K562 (cell line): ENCODE measurements around the gene SLC17A6. TPM values are rescaled to one million over a fixed set of nuclear protein-coding genes. Genes with fewer than 3 reads are reported as not detected.

Source experiments
- CBFA2T2 ChIP-seq: fragments of 450-650 bp; conservative IDR thresholded peaks from 2 replicates; pipeline ENCODE4 v1.6.1; 2017; ENCODE audit warnings: mild to moderate bottlenecking
- GABPA ChIP-seq: fragments of 200-800 bp; sonication (Bioruptor generic); conservative IDR thresholded peaks from 2 replicates; pipeline ENCODE4 v1.6.1; 2016; ENCODE audit warnings: low read depth, missing genetic modification characterization, missing compliant biosample characterization
- HCFC1 ChIP-seq: IDR thresholded peaks from 2 replicates; pipeline ENCODE4 v1.6.1; 2012; ENCODE audit warnings: low read depth, low read length, improper control_type of control experiment
- HDAC1 ChIP-seq, 2 experiments: fragments of 450-650 bp; IDR thresholded peaks; 2 replicates each; pipeline ENCODE4 v1.6.1; 2016 to 2017; ENCODE audit warnings: inconsistent platforms in 1 of 2, mild to moderate bottlenecking in 1 of 2, moderate library complexity in 1 of 2
- KLF6 ChIP-seq: fragments of 250-450 bp; sonication (Bioruptor Pico); IDR thresholded peaks from 2 replicates; pipeline ENCODE4 v1.4.0; 2020; ENCODE audit warnings: mild to moderate bottlenecking, moderate library complexity, borderline replicate concordance
- MTF1 ChIP-seq: fragments of 250-450 bp; sonication (Bioruptor Pico); IDR thresholded peaks from 2 replicates; pipeline ENCODE4 v1.9.0; 2021; ENCODE audit warnings: moderate library complexity, mild to moderate bottlenecking, inconsistent platforms, borderline replicate concordance
- RFX1 ChIP-seq: fragments of 450-650 bp; IDR thresholded peaks from 2 replicates; pipeline ENCODE4 v1.6.1; 2016; ENCODE audit warnings: mild to moderate bottlenecking, moderate library complexity
- SMC3 ChIP-seq: conservative IDR thresholded peaks from 2 replicates; pipeline ENCODE4 v1.6.1; 2011; ENCODE audit warnings: low read depth, low read length, improper control_type of control experiment; ENCODE audit not compliant: insufficient read depth
- STAG1 ChIP-seq: sonication (generic); formaldehyde crosslinking; IDR thresholded peaks from 2 replicates; pipeline ENCODE4 v1.5.0; 2020; ENCODE audit warnings: missing genetic modification reagents, borderline replicate concordance
- XRCC3 ChIP-seq: fragments of 450-650 bp; IDR thresholded peaks from 2 replicates; pipeline ENCODE4 v1.6.1; 2017; ENCODE audit warnings: mild to moderate bottlenecking, moderate library complexity
- ZBTB34 ChIP-seq: fragments of 250-450 bp; sonication (Bioruptor Pico); IDR thresholded peaks from 2 replicates; pipeline ENCODE4 v1.8.0; 2021; ENCODE audit warnings: mild to moderate bottlenecking, moderate library complexity
- ZNF174 ChIP-seq: fragments of 250-450 bp; sonication (Bioruptor Pico); IDR thresholded peaks from 2 replicates; pipeline ENCODE4 v1.4.0; 2020; ENCODE audit warnings: mild to moderate bottlenecking
- ZNF24 ChIP-seq: fragments of 450-650 bp; IDR thresholded peaks from 2 replicates; pipeline ENCODE4 v1.6.1; 2016
- ZZZ3 ChIP-seq: fragments of 450-650 bp; IDR thresholded peaks from 2 replicates; pipeline ENCODE4 v1.6.1; 2016; ENCODE audit warnings: antibody characterized with exemption, mild to moderate bottlenecking, moderate library complexity
- polyA plus RNA-seq, 8 experiments: library from polyadenylated mRNA; depleted of rRNA in 4 of 8; stranded (reverse) in 5 of 8; unstranded in 3 of 8; fragments of >200 nt; fragmentation: Nextera tagmentation in 2 of 8; fragmentation: Illumina TruSeq in 1 of 8; extraction: Ambion mirVana in 2 of 8; extraction: Trizol in 1 of 8; gene quantifications; 2 replicates each; pipeline versions ENCODE4 v1.2.1 to v1.2.3, GENCODE V29; 2011 to 2014; ENCODE audit warnings: inconsistent platforms in 1 of 8, missing spikeins in 1 of 8
- total RNA-seq, 7 experiments: library from RNA; depleted of rRNA in 6 of 7; stranded (reverse); fragments of >200 nt in 6 of 7; fragmentation: Illumina TruSeq in 2 of 7; extraction: Trizol in 2 of 7; gene quantifications; 2 replicates each; pipeline versions ENCODE4 v1.2.1 to v1.2.3, GENCODE V29; 2011 to 2021; ENCODE audit warnings: low replicate concordance in 1 of 7
- TF ChIP-seq, protein P1 (sequence below): fragments of 450-650 bp; IDR thresholded peaks from 2 replicates; pipeline ENCODE4 v1.6.1; 2016; ENCODE audit warnings: low read depth
- TF ChIP-seq, protein P2 (sequence below): fragments of 250-450 bp; sonication (Bioruptor Pico); IDR thresholded peaks from 2 replicates; pipeline ENCODE4 v1.5.0; 2021; ENCODE audit warnings: mild to moderate bottlenecking, moderate library complexity

SLC17A6 gene
- total and polyA plus RNA-seq, 9 of the 15 experiments (the other 6 are each of a cell fraction or from before 2014, with no cell fraction given): not detected

GRCh38 chr11:22392561-22392960, 54.4 kb downstream of the SLC17A6 start (continued):
- TF ChIP-seq, protein P1, sequence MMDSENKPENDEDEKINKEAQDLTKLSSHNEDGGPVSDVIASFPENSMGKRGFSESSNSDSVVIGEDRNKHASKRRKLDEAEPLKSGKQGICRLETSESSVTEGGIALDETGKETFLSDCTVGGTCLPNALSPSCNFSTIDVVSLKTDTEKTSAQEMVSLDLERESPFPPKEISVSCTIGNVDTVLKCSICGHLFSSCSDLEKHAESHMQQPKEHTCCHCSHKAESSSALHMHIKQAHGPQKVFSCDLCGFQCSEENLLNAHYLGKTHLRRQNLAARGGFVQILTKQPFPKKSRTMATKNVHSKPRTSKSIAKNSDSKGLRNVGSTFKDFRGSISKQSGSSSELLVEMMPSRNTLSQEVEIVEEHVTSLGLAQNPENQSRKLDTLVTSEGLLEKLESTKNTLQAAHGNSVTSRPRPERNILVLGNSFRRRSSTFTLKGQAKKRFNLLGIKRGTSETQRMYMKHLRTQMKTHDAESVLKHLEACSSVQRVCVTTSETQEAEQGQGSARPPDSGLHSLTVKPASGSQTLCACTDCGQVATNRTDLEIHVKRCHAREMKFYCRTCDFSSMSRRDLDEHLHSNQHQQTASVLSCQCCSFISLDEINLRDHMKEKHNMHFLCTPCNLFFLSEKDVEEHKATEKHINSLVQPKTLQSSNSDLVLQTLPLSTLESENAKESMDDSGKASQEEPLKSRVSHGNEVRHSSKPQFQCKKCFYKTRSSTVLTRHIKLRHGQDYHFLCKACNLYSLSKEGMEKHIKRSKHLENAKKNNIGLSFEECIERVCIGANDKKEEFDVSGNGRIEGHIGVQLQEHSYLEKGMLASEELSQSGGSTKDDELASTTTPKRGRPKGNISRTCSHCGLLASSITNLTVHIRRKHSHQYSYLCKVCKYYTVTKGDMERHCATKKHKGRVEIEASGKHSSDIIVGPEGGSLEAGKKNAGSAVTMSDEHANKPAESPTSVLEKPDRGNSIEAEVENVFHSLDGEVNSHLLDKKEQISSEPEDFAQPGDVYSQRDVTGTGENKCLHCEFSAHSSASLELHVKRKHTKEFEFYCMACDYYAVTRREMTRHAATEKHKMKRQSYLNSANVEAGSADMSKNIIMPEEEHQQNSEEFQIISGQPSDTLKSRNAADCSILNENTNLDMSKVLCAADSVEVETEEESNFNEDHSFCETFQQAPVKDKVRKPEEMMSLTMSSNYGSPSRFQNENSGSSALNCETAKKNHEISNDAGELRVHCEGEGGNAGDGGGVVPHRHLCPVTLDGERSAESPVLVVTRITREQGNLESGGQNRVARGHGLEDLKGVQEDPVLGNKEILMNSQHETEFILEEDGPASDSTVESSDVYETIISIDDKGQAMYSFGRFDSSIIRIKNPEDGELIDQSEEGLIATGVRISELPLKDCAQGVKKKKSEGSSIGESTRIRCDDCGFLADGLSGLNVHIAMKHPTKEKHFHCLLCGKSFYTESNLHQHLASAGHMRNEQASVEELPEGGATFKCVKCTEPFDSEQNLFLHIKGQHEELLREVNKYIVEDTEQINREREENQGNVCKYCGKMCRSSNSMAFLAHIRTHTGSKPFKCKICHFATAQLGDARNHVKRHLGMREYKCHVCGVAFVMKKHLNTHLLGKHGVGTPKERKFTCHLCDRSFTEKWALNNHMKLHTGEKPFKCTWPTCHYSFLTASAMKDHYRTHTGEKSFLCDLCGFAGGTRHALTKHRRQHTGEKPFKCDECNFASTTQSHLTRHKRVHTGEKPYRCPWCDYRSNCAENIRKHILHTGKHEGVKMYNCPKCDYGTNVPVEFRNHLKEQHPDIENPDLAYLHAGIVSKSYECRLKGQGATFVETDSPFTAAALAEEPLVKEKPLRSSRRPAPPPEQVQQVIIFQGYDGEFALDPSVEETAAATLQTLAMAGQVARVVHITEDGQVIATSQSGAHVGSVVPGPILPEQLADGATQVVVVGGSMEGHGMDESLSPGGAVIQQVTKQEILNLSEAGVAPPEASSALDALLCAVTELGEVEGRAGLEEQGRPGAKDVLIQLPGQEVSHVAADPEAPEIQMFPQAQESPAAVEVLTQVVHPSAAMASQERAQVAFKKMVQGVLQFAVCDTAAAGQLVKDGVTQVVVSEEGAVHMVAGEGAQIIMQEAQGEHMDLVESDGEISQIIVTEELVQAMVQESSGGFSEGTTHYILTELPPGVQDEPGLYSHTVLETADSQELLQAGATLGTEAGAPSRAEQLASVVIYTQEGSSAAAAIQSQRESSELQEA: no peak
- TF ChIP-seq RFX1: no peak
- TF ChIP-seq MTF1: no peak
- TF ChIP-seq KLF6 (CRISPR knock-in tag): no peak
- TF ChIP-seq STAG1 (CRISPR knock-in tag): no peak
- TF ChIP-seq ZNF174: no peak
- no peak for TF ChIP-seq ZZZ3
- TF ChIP-seq CBFA2T2: no peak
- TF ChIP-seq ZNF24: no peak
- TF ChIP-seq ZBTB34 (CRISPR knock-in tag): no peak
- no peak for TF ChIP-seq XRCC3
- no peak for TF ChIP-seq HCFC1
- no peak for TF ChIP-seq SMC3
- TF ChIP-seq, protein P2, sequence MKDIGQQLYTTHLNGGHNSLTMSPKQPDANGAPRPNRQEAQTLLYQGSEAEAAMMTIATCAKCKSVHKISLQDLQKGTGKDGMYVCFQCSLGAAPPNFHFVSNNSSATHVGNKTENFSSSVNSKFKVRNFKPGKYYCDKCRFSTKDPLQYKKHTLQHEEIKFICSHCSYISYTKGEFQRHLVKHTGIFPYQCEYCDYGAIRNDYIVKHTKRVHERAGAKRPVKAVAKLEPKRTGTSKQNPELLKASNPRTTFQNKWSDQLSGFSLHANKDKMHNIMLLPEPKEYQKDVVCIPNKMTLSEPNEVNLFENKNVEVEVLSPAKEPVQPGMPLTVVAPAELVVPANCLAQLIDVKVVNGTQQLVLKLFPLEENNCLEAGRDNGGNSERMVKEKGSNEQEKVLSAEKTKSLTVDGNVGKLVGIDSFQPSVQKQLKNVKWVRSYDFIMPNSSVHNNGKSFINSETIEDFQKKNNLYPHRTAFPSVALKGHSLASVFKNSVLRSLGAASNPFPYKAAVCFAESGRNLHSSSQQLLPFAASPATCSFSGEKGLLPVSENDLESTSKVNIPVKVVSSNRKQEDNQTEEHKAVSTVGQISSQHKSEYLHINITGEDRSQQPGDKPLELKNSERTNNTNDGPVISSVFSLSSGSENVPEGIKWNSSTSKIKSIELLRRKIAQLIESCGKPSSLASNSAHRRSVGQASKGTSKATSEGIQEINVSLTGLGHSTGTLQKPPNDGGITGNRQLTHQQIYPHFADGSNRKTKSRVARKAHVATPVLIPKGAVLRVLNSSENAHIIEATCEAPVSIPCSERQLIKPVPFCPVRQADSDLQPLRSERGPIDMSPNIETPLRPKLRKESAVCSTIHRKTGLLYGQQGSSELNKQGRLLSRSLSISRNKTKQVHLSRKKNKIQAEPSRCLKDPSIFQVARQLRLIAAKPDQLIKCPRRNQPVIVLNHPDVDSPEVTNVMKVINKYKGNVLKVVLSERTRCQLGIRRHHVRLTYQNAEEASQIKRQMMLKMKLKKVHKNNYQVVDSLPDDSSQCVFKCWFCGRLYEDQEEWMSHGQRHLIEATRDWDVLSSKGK: no peak
- no peak for TF ChIP-seq HDAC1 (IDR thresholded peaks at IDR 0.05)
- no peak for TF ChIP-seq GABPA (tag)
